CD14-positive monocyte (primary cell): ENCODE results near the gene RBSN. TPM values are rescaled to one million over a fixed set of nuclear protein-coding genes. Genes with fewer than 3 reads are reported as not detected.
"Not testable (repeated sequence)": the region's sequence is repeated elsewhere in the genome, so short reads cannot be mapped to it uniquely, and the experiment has no call there.

Source experiments
- DNase-seq, 3 donors: peaks; one replicate each; pipeline ENCODE4 v3.0.0-alpha.2; 2011 to 2022
- H2AFZ ChIP-seq: 2 replicates; pipeline ENCODE4 v1.6.0; 2012; ENCODE audit warnings: mild to moderate bottlenecking, low read depth, low read length, inconsistent platforms; ENCODE audit not compliant: insufficient read depth, poor library complexity, severe bottlenecking
- H3K27ac ChIP-seq, 2 donors: 1 replicate in 1 of 2; 2 replicates in 1 of 2; pipeline ENCODE4 v1.5.1; 2012 to 2013; ENCODE audit warnings: low read length in 2 of 2, control low read depth in 1 of 2, inconsistent platforms in 1 of 2, low read depth in 1 of 2, mild to moderate bottlenecking in 1 of 2
- H3K27me3 ChIP-seq, 2 donors: one replicate each; pipeline versions ENCODE4 v1.6.0 to v1.6.1; 2011 to 2013; ENCODE audit warnings: low read length in 2 of 2; ENCODE audit not compliant: control insufficient read depth in 2 of 2, insufficient read depth in 2 of 2
- H3K36me3 ChIP-seq, 2 donors: replicated peaks in 1 of 2; 1 replicate in 1 of 2; 2 replicates in 1 of 2; pipeline versions ENCODE4 v1.5.1 to v1.6.1; 2012 to 2013; ENCODE audit warnings: low read length in 2 of 2, control low read depth in 1 of 2, inconsistent platforms in 1 of 2, mild to moderate bottlenecking in 1 of 2; ENCODE audit not compliant: insufficient read depth in 2 of 2, control insufficient read depth in 1 of 2
- H3K4me1 ChIP-seq, 2 donors: 1 replicate in 1 of 2; 2 replicates in 1 of 2; pipeline versions ENCODE4 v1.5.1 to v1.6.1; 2012 to 2013; ENCODE audit warnings: low read length in 2 of 2, control low read depth in 1 of 2, inconsistent platforms in 1 of 2, mild to moderate bottlenecking in 1 of 2, moderate library complexity in 1 of 2; ENCODE audit not compliant: insufficient read depth in 2 of 2, control insufficient read depth in 1 of 2
- H3K4me2 ChIP-seq: replicated peaks from 2 replicates; pipeline ENCODE3; 2012; ENCODE audit warnings: low read length, moderate library complexity, mild to moderate bottlenecking; ENCODE audit not compliant: poor library complexity, severe bottlenecking; ENCODE audit errors: extremely low read depth
- H3K4me3 ChIP-seq, 3 experiments: fragments of 200-600 bp in 1 of 3; sonication (generic) in 1 of 3; replicated peaks in 1 of 3; 1 replicate in 2 of 3; 2 replicates in 1 of 3; pipeline ENCODE4 v1.5.1; 2011 to 2013; ENCODE audit warnings: low read length in 3 of 3, mild to moderate bottlenecking in 3 of 3, control low read depth in 2 of 3, low read depth in 2 of 3, inconsistent platforms in 1 of 3, moderate library complexity in 1 of 3
- H3K79me2 ChIP-seq: 2 replicates; pipeline ENCODE4 v1.6.0; 2012; ENCODE audit warnings: mild to moderate bottlenecking, control low read depth, inconsistent platforms, low read length, moderate library complexity; ENCODE audit not compliant: insufficient read depth
- H3K9ac ChIP-seq: 2 replicates; pipeline ENCODE4 v1.6.0; 2017; ENCODE audit warnings: low read length, mild to moderate bottlenecking; ENCODE audit not compliant: insufficient read depth, poor library complexity, severe bottlenecking
- H3K9me3 ChIP-seq, 2 donors: replicated peaks in 1 of 2; 1 replicate in 1 of 2; 2 replicates in 1 of 2; pipeline versions ENCODE4 v1.5.1 to v1.6.1; 2012 to 2013; ENCODE audit warnings: low read length in 2 of 2, control low read depth in 1 of 2; ENCODE audit not compliant: control insufficient read depth in 1 of 2, insufficient read depth in 1 of 2
- H4K20me1 ChIP-seq: 2 replicates; pipeline ENCODE4 v1.6.0; 2012; ENCODE audit warnings: mild to moderate bottlenecking, low read length, control low read depth, moderate library complexity; ENCODE audit not compliant: insufficient read depth
- H3K27ac Mint-ChIP-seq, 7 donors: one replicate each; pipeline ENCODE4 v1.8.0; 2020; ENCODE audit warnings: mild to moderate bottlenecking in 7 of 7, mixed read lengths in 7 of 7, moderate library complexity in 6 of 7, inconsistent platforms in 2 of 7
- H3K27me3 Mint-ChIP-seq, 3 donors: one replicate each; pipeline ENCODE4 v1.8.0; 2021 to 2022; ENCODE audit warnings: low read depth in 3 of 3, mild to moderate bottlenecking in 3 of 3, mixed read lengths in 3 of 3, moderate library complexity in 3 of 3, inconsistent platforms in 1 of 3
- H3K36me3 Mint-ChIP-seq, 2 donors: one replicate each; pipeline ENCODE4 v1.8.0; 2020; ENCODE audit warnings: mixed read lengths in 2 of 2, inconsistent platforms in 1 of 2, mild to moderate bottlenecking in 1 of 2
- H3K4me1 Mint-ChIP-seq: one replicate; pipeline ENCODE4 v1.8.0; 2020; ENCODE audit warnings: mild to moderate bottlenecking, mixed read lengths
- H3K4me3 Mint-ChIP-seq, 2 donors: one replicate each; pipeline ENCODE4 v1.8.0; 2020; ENCODE audit warnings: mild to moderate bottlenecking in 2 of 2, mixed read lengths in 2 of 2, moderate library complexity in 1 of 2
- H3K9me3 Mint-ChIP-seq, 7 donors: one replicate each; pipeline ENCODE4 v1.8.0; 2020 to 2022; ENCODE audit warnings: mixed read lengths in 7 of 7, mild to moderate bottlenecking in 6 of 7, moderate library complexity in 6 of 7, inconsistent platforms in 2 of 7
- WGBS: methylation state at CpG from one replicate; pipeline ENCODE4 v1.1.5; 2013; ENCODE audit warnings: missing lambda C conversion rate; ENCODE audit not compliant: insufficient coverage; 5-methylcytosine and 5-hydroxymethylcytosine counted together
- intact Hi-C, 2 donors: fragments of 100-400 bp; cut with micrococcal nuclease; formaldehyde crosslinking; loops; one replicate each; pipeline versions ENCODE4 v1.15.0 to v1.15.1; 2023
- polyA minus RNA-seq: library from RNA; depleted of rRNA, polyadenylated mRNA; stranded (reverse); fragments of >200 nt; gene quantifications from 2 replicates; pipeline ENCODE4 v1.2.3, GENCODE V29; 2012
- polyA plus RNA-seq, 3 donors: library from polyadenylated mRNA; depleted of rRNA in 1 of 3; unstranded in 2 of 3; stranded (reverse) in 1 of 3; fragments of 300-500 nt in 2 of 3; fragments of >200 nt in 1 of 3; fragmentation: Illumina TruSeq in 2 of 3; gene quantifications; 1 replicate in 2 of 3; 2 replicates in 1 of 3; pipeline ENCODE4 v1.2.3, GENCODE V29; 2012 to 2021
- total RNA-seq, 12 experiments: library from RNA in 1 of 12; stranded (reverse) in 1 of 12; fragments of 120-200 nt in 1 of 12; gene quantifications; one replicate each; pipeline ENCODE4 v1.2.4 and lab custom pipeline; 2013 to 2026; ENCODE audit warnings: mixed read lengths in 6 of 12, inconsistent platforms in 1 of 12
- TF ChIP-seq, protein P1 (sequence below): fragments of 200-600 bp; IDR thresholded peaks from one replicate; pipeline ENCODE4 v1.8.0; 2022; ENCODE audit warnings: antibody characterized with exemption, mild to moderate bottlenecking

RBSN gene
- 13.2 TPM for total RNA-seq (2013)
- polyA plus RNA-seq (10 to 100 TPM in 1 of 3 donors, 1 to 10 TPM in 2; 6.7 to 10.1 (median 8.1) TPM), polyA minus RNA-seq (8.9 and 11.4 TPM in 2 replicates), total RNA-seq (lab: John Stamatoyannopoulos, UW) (8.0 to 28.1 (median 16.9) reads per million in 11 experiments)

DNA sequence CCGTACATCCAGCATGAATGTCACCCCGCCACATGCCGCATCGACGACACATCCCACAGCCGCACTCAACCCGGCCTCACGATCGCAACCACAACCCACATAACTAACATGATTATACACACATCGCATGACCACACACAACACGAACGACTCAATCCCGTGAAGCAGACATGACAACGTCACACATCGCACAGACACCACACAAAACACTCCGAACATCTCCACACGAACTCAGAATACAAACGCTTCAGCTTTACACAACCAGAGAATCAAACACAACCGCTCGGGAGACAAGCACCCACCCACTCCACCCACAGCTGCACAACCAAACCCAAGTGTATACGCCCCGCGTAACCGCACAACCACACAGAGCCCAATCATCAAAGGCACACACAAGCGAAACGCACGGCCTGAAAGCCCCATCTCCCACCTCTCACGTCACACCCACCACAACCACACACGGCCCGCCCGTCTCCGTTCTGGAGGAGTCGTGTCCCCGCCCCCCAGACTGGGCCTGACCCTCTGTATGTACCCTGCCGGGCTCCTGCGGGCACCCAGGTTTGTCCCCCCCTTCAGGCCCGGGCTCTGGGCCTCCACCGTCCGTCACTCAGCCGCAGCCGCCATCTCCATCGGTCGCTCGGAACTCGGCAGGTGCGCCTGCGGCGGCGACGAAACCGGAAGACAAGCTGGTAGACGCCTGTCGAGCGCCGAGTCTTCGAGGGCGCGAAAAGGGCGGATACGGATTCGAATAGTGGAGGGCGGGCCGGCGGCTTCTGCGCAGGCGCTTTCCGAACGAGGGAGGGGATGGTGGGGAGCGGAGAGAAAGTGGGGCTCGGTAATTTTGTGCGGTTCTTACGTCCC is at the start of gene RBSN:
TSS of gene RBSN (minus strand) at position 646 of the 861 bp plus-strand sequence. CDS start 3,028 bp downstream, outside the sequence.
- peak within 1 kb of the TSS; percentile 73 to 94 for H3K27ac ChIP-seq
- Mint-ChIP-seq H3K9me3 (no peaks in the 10 kb centered on the region), H3K4me1 (peaks cover 41% of the 10 kb centered on the region), H3K27me3 (no peaks in the 10 kb centered on the region), H3K36me3 (peaks cover 24 to 28% of the 10 kb centered on the region in 2 donors), H3K4me3 (peak within 1 kb of the TSS; percentile 88 to 100), H3K27ac (peak within 1 kb of the TSS; percentile 82 to 96 (median 91))
- peaks cover 23 to 32% of the 10 kb centered on the region in 2 donors for H3K36me3 ChIP-seq
- peak within 1 kb of the TSS; percentile 92 for H3K4me2 ChIP-seq
- intact Hi-C loops: loop anchor here in 1 of 2 donors (10.0 kb wide), 1 partner anchor 154 kb away; the partner anchor contains the start of gene NR2C2
- TF ChIP-seq, protein P1, sequence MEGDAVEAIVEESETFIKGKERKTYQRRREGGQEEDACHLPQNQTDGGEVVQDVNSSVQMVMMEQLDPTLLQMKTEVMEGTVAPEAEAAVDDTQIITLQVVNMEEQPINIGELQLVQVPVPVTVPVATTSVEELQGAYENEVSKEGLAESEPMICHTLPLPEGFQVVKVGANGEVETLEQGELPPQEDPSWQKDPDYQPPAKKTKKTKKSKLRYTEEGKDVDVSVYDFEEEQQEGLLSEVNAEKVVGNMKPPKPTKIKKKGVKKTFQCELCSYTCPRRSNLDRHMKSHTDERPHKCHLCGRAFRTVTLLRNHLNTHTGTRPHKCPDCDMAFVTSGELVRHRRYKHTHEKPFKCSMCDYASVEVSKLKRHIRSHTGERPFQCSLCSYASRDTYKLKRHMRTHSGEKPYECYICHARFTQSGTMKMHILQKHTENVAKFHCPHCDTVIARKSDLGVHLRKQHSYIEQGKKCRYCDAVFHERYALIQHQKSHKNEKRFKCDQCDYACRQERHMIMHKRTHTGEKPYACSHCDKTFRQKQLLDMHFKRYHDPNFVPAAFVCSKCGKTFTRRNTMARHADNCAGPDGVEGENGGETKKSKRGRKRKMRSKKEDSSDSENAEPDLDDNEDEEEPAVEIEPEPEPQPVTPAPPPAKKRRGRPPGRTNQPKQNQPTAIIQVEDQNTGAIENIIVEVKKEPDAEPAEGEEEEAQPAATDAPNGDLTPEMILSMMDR: no peak
- peak within 1 kb of the TSS; percentile 94 for H2AFZ ChIP-seq
- H3K79me2 ChIP-seq: peaks cover 30% of the 10 kb centered on the region
- DNase-seq: peak; percentile 90 to 91 (median 90)
- under 1% methylated on average over 72 of the region's 72 CpGs for WGBS
- no peaks in the 10 kb centered on the region for H3K9me3 ChIP-seq
- no peaks in the 10 kb centered on the region for H3K27me3 ChIP-seq
- no peaks in the 10 kb centered on the region for H4K20me1 ChIP-seq
- peak within 1 kb of the TSS; percentile 65 to 88 (median 84) for H3K4me3 ChIP-seq
- H3K4me1 ChIP-seq: peaks cover 34 to 39% of the 10 kb centered on the region in 2 donors
- peak within 1 kb of the TSS; percentile 93 for H3K9ac ChIP-seq

DNA sequence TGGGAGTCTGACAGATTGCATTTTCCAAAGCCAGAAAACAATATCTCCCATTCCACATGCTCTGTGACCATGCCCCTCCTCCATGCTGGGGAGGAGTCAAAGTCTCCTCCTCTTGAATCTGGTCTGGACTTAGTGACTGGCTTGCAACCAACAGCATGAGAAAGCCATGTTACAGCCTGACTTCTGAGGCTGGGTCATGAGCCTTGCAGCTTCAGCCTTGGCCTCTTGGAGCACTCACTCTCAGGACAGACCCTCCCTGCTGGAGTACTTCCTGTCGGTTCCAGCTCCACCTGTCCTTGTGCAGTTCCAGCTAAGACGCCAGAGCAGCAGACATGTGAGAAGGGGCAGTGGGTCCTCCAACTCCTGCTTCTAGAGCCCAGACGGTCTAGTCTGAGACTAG is 49.7 kb upstream of the RBSN start:
- no peak overlapping the region for H3K4me2 ChIP-seq
- H3K9ac ChIP-seq: no peak overlapping the region
- H3K4me1 ChIP-seq: no peaks in the 10 kb centered on the region
- H2AFZ ChIP-seq: no peak overlapping the region
- intact Hi-C loops: no loop called here
- WGBS: 76% methylated on average over 3 of the region's 3 CpGs
- no peak for DNase-seq
- Mint-ChIP-seq H3K27me3 (peaks cover 5 to 9% (median 8%) of the 10 kb centered on the region in 3 donors), H3K9me3 (peaks cover 0 to 3% (median 0%) of the 10 kb centered on the region in 7 donors), H3K4me1 (no peaks in the 10 kb centered on the region), H3K36me3 (no peaks in the 10 kb centered on the region), H3K27ac (no peak overlapping the region), H3K4me3 (no peak overlapping the region)
- H4K20me1 ChIP-seq: no peaks in the 10 kb centered on the region
- H3K4me3 ChIP-seq: no peak overlapping the region
- no peaks in the 10 kb centered on the region for H3K79me2 ChIP-seq
- H3K9me3 ChIP-seq: no peaks in the 10 kb centered on the region
- H3K27me3 ChIP-seq: peaks cover 10 to 13% of the 10 kb centered on the region in 2 donors
- no peaks in the 10 kb centered on the region for H3K36me3 ChIP-seq
- no peak overlapping the region for H3K27ac ChIP-seq
- TF ChIP-seq, protein P1: no peak

DNA sequence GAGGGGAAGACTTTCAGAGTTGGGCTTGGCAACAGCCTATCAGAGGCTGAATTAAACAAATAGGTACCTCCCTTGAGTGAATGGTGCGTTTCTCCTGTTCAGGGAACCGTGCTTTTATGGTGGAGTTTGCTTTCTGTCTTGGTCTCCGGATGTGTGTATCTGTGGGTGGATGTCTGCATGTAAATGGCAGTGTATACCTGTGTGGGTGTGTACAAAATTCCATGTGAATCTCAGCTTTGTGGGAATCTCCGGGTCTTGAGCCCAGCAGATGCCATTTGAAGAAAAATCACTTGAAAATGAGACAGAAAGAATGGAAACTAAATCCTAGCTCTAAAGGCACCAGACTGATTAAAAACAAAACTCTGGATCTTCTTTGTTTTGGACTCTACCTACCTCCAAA is 37.9 kb upstream of the RBSN start:
- 60% methylated on average over 1 of the region's 4 CpGs for WGBS

More for the DNA sequence above, 37.9 kb upstream of the RBSN start:
- peaks cover 10 to 17% (median 17%) of the 10 kb centered on the region in 3 donors for H3K27me3 Mint-ChIP-seq
- intact Hi-C loops, H3K9me3 ChIP-seq, H3K36me3 Mint-ChIP-seq, H3K9ac ChIP-seq, H3K4me3 Mint-ChIP-seq, H3K9me3 Mint-ChIP-seq, H3K27ac Mint-ChIP-seq, H2AFZ ChIP-seq, DNase-seq, H3K4me3 ChIP-seq, H3K27ac ChIP-seq, H3K27me3 ChIP-seq, H3K36me3 ChIP-seq, H4K20me1 ChIP-seq, H3K4me1 Mint-ChIP-seq, H3K79me2 ChIP-seq, H3K4me1 ChIP-seq, H3K4me2 ChIP-seq: not testable (repeated sequence)
